Measurements from ENCODE around the gene ACACB.

Gene ACACB

GRCh38 chr12:109258607-109259544 is 142.5 kb downstream of the ACACB start:
- no peak for DNase-seq

- no peak for DNase-seq
Observed at GRCh38 chr12:109259545-109259895, 143.1 kb downstream of the ACACB start.

- DNase-seq = no peak
Observed at GRCh38 chr12:109261087-109261486, 144.7 kb downstream of the ACACB start.

GRCh38 chr12:109261939-109262338 is 145.6 kb downstream of the ACACB start:
- no peak for DNase-seq

GRCh38 chr12:109263439-109263838 is 147.1 kb downstream of the ACACB start:
- no peak for DNase-seq

- peak; percentile 15 for DNase-seq
Observed at GRCh38 chr12:109264095-109264942, 147.9 kb downstream of the ACACB start.

- DNase-seq = no peak
Observed at GRCh38 chr12:109264943-109265650, 148.7 kb downstream of the ACACB start.

- no peak for DNase-seq
Observed at GRCh38 chr12:109266106-109266879, 149.9 kb downstream of the ACACB start.

GRCh38 chr12:109267361-109267760 is 151.0 kb downstream of the ACACB start:
- no peak for DNase-seq

- no peak for DNase-seq
Observed at GRCh38 chr12:109268896-109269295, 152.5 kb downstream of the ACACB start.

- DNase-seq = no peak
Observed at GRCh38 chr12:109269428-109269827, 153.0 kb downstream of the ACACB start.

GRCh38 chr12:109270494-109270893 is 154.1 kb downstream of the ACACB start:
- no peak for DNase-seq

GRCh38 chr12:109271418-109271817 is 155.0 kb downstream of the ACACB start:
- no peak for DNase-seq

GRCh38 chr12:109273354-109273753 is 157.0 kb downstream of the ACACB start:
- DNase-seq = no peak

GRCh38 chr12:109274381-109274780 is 158.0 kb downstream of the ACACB start:
- DNase-seq = no peak

- no peak for DNase-seq
Observed at GRCh38 chr12:109275173-109275572, 158.8 kb downstream of the ACACB start.

GRCh38 chr12:109276160-109276559 is 159.8 kb downstream of the ACACB start:
- no peak for DNase-seq

- no peak for DNase-seq
Observed at GRCh38 chr12:109277255-109277898, 161.0 kb downstream of the ACACB start.

GRCh38 chr12:109277899-109278762 is 161.7 kb downstream of the ACACB start:
- DNase-seq = no peak

- no peak for DNase-seq
Observed at GRCh38 chr12:109278912-109279311, 162.5 kb downstream of the ACACB start.

- DNase-seq = no peak
Observed at GRCh38 chr12:109279525-109279924, 163.1 kb downstream of the ACACB start.
